NCI-H2196 treated with DMSO at 0.1 percent for 48 hours (cell line): ENCODE results near the gene TSPAN5.

Source experiments
- DNase-seq: peaks from one replicate; lab custom pipeline; 2025; ENCODE audit not compliant: unreplicated experiment; lab: John Stamatoyannopoulos, UW

TSPAN5 gene

DNA sequence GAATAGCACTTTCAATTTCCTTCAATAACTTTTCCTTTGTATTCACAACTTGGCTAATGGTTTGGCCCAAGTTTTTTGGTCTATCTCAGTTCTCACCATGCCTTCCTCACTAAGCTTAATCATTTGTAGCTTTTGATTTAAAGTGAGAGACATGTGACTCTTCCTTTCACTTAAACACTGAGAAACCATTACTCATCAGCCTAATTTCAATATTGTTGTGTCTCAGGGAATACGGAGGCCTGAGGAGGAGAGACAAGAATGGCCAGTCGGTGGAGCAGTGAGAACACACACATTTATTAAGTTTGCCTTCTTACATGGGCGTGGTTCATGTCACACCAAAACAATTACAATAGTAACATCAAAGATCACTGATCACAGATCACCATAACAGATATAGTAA is 56.7 kb downstream of the TSPAN5 start:
- DNase-seq: no peak

DNA sequence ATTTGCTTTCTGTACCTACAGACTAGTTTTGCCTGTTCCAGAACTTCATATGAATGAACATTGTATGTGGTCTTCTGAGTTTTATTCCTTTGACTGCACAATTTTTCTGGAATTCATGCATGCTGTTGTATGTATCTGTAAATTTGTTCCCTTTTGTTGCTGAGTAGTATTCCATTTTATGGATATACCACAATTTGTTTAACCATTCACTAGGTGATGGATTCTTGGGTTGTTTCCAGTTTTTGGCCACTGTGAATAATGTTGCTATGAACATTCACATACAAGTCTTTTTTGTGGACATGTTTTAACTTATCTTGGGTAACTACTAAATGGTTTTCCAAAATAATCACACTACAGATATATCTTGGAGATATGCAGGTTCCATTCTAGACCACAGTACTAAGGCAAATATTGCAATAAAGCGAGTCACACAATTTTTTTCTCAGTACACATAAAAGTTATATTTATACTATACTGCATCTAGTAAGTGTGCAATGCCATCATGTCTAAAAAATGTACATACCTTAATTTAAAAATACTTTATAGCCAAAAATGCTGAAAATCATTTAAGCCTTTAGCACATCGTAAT is 58.7 kb downstream of the TSPAN5 start:
- no peak for DNase-seq

DNA sequence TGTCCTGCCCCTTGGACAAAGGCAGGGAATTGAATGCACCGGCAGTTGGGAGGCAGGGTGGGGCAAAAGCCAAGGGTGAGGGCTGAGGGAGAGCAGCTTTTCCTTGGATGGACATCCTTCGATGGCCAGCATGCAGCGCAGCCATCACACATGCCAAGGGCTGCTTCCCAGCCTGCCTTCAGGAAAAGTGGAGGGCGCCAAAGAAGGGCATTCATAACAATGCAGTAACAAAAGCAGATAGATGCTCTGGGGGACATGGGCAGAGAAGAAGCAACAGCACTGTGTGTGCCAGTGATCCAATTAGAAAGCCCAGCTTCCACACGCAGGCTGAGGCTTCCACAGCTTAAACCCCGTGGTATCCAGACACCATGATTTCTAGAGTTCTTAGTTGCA is 71.5 kb downstream of the TSPAN5 start:
- DNase-seq: no peak

DNA sequence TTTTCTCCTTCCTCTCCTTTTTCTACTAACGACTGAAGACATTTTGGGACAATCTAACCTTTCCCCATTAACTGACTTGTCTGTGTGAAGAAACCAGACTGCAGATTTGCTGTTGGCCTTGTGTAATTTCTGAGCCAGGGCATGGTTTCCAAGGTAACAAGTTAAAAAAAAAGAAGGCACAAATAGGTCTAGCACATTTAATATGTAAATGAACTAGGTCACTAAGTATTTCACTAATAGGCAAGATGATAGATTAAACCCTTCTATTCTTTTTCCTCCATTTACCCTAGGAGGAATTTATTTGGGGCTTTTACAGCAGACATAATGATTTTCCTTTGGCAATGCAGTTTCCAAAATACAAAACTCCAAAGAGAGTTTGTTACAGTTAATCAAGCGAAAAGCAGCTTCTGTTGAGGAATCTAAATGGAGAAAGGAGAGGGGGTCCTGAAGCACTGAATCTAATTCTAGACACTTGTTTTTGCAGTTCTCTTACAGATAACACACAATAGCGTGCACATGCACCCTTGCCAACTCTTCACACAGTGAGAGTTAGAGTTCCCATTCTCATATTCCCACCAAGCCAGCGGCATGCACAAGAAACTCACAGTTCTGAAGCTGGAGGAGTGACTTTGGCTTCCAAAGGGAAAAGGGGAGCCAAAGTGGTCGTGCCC is 72.0 kb downstream of the TSPAN5 start:
- DNase-seq: no peak

DNA sequence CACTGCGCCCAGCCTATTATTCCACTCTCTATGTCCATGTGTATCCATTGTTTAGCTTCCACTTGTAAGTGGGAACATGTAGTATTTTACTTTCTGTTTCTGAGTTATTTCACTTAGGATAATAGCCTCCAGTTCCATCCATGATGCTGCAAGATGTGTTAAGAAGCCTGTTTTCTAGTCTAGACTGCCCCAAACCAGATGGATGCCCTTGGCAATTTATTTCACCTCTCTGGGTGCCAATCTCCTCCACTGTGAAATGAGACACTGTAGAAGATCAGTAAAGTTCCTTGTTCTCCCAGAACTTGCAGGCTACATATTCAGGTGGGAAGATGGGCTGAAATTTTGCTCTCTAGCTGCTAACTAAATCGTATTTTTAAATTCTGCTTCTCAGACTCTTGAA is 72.8 kb downstream of the TSPAN5 start:
- no peak for DNase-seq

DNA sequence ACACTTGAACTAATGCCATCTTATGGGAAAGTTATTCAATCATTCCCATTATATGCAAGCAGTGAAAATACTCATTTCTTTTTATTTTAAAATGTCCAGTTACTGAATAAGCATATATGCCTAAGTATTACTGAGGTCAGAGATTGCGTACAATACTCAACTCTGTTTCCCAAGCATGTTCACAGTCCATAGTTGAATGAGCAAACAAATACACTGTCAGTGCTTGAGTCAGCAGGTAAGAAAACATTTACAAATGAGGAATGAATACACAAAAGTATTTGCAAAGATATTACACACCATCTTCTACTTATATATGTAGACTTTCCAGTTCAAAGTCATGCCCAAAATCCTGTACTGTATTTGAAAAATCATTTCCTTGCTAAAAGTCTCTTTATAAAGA is 74.1 kb downstream of the TSPAN5 start:
- DNase-seq: no peak

DNA sequence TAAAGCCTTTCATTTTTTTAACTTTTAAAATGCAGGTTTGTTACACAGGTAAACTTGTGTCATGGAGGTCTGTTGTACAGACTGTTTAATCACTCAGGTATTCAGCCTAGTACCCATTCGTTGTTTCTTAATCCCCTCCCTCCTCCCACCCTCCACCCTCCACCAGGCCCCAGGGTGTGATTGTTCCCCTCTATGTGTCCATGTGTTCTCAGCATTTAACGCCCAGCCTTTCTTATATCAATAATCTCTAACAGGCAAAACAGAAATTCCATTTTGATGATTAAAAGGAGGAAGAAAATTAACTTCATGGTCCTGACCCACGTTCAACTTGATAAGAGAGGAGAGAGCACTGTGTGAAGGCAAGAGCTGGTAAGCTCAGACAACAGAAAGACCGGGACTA is 75.1 kb downstream of the TSPAN5 start:
- DNase-seq: no peak

DNA sequence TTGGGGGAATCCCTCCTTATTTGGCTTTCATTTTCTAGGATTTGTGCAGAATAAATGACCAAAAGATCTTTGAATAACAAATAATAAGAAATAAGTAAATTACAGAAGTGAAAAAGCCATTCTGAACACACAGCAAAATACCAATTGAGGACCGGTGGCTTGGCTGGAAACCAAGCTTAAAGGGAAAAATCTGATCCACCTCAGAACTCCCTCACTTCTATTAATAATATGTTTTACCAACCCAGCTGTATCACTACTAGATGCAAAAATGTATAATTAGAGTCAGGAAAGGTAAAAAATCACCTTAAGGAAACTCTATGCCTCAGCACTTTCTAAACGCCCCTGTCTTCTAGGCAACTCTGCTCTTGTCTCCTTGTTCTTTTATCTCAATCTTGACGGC is 77.3 kb downstream of the TSPAN5 start:
- DNase-seq: no peak

DNA sequence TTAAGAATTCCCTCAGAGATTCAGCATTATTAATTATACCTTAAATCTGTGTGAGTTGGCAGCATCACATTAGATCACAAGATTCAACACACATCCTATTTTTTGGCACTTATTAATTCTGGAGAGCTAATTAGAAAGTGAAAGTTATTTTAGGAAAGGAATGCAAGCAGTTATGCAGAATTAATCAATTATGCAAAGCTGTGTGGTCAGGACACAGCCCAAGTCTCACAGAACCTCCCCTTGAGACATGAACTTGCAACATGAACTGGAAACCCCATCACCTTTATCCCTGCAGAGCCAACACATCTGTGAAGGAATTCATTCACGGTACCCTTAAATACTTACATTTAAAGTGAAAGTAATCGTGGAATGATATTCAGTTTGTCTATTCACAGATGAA is 80.5 kb downstream of the TSPAN5 start:
- no peak for DNase-seq

DNA sequence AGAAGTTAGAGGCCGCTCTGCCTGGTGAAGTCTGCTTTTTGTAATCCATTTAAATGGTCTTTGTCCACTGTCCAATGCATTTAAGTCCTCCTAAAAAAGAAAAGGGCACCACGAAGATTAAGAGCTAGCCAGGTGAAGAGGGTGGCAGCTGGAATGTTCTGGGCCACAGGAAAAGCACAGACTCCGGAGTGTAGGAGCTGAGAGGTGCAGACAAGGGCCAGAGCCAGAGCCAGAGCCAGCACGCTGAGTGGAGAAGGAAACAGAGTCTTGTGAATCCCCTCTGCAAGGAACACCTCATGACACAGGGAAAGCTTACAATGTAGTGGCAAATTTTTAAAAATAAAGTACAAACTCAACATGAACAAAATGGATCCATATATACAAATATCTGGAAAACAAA is 83.6 kb downstream of the TSPAN5 start:
- DNase-seq: no peak

DNA sequence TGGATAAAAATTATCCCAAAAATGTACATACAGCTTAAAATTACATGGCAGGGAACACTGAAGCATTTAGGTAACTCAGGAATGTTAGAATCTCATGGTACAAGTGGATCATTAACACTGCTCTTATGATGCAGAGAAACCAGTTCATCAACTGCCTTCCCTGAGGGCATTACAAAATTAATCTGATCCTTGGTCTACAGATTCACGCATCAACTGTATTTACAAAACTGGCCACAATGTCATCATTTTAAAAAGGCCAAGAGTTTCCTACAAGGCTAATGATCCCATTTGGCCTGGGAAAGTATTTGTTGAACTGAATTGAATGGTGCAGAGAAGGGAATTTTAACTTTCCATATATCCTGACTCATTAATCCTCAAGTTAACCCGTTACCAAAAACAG is 84.6 kb downstream of the TSPAN5 start:
- DNase-seq: no peak

DNA sequence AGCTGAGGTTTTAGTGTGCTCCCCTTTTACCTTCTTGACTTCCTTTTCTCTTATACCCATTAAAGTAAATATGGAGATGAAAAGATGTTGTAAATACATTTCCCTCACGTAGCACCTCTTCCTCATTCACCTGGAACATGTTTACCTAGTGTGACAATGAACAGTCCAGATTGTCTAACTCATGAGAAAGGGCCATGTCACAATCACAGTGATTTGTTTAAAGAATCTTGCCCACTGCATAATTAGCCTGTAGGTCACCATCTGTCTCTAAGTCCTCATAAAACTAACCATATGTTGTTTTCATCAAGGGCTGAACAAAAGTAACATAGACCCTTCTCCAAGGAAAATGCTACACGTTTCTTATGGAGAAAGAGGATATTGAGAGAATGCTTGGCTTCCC is 85.7 kb downstream of the TSPAN5 start:
- DNase-seq: no peak

DNA sequence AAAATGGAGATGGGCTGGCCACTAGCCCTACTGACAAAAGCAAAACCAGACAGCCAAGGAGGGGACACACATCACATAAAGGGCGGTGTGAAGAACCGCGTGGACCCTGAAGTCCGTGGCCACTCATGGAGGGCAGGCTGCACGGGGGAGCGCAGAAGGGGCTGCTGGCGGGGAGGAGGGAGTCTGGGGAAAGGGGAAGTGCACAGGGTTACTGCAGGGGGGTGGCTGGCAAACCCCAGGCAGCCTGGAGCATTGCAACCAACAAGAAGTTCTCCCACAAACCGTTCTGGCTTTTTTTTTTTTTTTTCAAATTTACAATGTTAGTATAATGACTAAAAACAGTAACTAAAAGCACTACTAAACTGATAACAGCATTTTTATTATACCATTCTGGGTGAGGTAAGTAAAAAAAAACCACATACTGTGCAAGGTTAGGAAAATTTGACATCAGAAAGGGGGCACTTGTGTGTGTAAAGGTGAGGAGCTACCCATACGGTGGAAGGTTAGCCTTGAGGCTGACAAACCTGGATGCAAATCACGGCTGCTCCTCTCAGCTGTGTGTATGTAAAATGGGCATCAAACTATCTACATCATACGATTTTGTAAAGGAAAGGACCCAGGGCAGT is 87.1 kb downstream of the TSPAN5 start:
- DNase-seq: no peak

DNA sequence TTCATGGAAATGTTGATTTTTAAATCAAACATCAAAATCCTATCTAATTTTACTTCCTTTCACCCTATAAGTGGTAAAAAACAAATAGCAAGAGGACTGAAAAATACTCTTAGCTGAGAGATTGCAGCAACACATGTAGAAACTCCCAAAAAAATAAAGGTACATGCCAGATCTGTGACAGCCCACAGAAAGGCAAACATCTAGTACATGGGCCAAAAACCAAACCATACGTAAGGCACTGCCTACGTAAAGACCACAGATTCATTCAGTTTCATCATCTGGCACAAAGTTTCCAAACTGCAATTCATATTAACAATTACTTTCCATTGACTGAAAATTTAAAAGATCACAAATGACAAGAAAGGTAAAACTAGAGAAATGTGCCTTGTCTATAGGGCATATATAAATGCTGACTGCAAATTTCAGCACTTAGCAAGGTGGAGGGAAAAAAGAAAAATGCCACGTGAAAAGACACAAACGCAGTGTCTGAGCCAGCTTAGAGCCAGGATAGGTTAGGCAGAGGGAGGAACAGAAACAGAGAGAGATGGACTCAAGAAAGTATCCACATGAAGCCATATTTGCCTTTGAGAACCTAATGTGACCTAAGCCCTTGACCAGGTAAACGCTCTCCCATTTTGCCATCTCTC is 88.1 kb downstream of the TSPAN5 start:
- no peak for DNase-seq

DNA sequence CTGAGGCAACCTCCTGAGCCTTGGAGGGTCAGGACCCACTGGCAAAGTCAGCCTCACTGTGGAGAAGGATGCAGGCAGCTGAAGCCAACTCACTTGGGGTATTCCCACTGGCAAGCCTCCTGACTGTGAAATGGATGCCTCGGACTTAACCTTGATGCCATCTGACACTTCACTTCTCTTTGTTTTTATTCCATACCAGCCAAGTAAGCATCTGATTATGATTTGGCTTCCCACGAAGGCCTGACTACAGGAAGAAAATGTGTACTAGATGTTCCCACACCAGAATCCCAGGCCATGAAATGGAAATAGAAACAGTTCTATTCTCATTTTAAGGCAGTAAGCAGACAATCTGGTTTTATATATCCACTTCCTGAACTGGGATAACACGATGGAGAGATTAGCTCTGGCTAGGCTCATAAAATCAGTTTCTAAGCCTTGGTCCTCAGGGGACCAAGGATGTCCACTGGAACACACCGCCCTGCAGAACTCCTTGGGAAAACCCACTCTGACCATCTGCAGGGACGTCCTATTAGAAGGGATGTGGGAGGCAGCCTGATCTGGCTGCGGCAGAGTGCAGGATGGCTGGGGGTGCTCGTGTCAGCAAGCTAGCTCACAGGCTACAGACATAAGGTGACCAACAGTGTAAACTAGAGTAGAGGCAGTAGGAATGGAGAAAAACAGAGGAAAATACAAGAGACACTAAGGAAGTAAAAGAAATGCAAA is 89.3 kb downstream of the TSPAN5 start:
- no peak for DNase-seq

DNA sequence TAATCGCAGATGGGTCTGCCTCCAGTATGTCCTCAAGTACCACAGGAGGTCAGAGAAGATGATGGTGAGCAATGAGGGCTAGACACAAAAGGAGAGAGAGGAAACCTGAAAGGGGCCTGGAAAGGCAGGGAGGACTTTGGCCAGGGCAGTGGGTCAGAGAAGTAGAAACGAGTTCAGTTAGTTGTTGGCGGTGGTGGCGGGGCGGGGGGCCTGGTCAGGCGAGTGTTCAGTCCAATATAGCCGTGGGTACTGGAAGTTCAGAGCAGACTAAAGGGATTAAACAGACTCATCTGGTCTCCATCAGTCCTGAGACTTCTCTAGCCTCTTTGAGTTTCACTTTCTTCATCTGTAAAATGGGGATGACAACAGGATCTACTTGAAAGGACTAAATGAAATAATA is 90.8 kb downstream of the TSPAN5 start:
- DNase-seq: no peak

DNA sequence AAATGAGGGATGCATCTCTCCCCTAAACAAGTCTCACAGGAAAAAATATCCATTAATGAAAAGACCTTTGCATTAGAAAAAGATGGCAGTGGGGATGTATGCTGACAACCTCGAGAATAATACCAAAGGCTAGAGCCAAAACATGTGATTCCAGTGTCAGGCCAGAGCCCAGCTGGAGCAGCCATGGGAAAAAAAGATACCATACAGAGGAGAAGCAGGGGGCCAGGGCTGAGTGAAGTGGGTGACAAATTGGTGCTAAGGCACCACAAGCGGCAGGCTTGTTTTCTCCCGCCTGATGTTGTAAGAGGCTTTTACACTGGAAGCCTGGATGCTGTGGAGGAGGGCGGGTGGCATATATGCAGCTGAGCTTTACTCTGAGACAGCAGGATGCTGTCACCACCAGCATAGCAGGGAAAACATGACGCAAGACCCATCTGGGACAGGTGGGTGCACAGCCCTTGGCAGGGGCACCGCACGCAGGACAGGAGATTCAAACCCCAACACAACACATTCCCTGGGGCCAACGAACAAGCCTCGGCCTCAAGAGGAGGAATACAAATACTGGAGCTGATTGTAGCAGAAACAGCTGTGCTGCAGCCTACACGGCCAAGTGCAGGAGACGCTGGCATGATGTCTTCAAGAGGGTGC is 91.9 kb downstream of the TSPAN5 start:
- no peak for DNase-seq

DNA sequence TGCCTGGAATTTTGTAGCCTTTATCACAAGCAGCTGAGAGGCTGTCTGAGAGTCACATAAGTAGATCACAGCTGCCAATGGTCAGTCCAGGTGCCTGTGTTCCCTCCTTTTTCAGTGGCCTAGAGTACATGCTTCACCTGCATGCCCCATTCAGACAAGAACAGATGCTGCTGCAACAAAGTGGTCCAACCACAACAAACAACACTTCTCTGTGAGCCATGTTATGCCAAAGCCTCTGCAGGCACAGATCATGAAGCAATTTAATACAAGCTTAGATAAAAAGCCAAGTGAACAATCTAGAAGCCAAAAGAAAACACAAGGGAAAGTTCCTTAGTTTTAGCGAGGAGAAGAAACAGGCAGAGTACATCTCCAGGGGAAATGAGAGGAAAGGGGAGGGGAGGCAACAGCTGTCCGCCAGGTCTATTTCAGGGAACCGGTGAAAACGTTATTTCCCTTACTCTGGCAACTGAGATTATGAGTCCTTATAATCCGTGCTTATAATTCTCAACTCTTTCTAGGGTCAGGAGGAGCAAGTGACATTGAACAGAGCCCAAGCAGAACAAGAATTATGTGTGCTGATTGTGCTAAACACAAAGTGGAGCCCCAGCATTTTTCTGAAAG is 92.6 kb downstream of the TSPAN5 start:
- no peak for DNase-seq

DNA sequence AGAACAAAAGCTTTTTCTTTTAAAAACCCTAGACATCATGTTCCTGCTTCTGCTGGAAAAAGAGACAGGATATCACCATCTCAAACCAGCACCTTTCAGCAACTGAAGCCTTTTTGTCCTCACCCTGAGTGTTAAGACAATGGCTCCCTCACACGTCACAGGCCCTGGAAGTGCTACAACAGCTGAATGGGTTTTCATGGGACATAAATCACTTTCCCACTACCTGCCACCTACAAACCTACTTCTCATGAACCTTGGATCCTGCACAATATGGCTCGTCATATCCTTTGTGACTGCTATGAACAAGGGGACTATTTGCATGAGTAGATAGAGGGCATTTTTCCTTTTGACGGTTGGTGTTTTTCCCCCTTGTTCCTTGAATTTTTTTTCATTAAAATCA is 93.6 kb downstream of the TSPAN5 start:
- DNase-seq: no peak

DNA sequence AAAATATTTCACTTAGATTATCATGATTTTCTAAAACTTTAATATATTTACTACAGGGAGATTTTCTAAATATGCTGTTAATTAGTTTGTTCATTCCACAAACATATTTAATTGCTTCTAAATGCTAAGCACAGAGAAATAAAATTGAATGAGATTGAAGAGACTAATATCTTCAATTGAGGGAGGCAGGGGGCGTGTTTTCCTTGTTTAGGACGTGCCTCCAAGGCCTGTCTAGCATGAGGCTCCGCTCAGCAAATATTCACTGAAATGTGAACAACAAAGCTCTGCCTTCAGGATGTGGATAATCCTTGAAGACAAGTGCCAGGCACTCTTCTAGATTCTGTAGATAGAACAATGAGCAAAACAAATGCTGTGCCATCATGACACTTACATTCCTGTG is 98.1 kb downstream of the TSPAN5 start:
- no peak for DNase-seq
